ENCODE data around the gene SERBP1. TPM values are rescaled to one million over a fixed set of nuclear protein-coding genes. Genes with fewer than 3 reads are reported as not detected.

Gene SERBP1
- total RNA-seq, 6 donors from 2014 or later = 93.2 to 199 (median 138) TPM

GRCh38 chr1:67393240-67393639 lies 37.0 kb downstream of the SERBP1 start:
- Histone ChIP-seq H3K4me1 (no peaks in the 10 kb centered on the region), H3K4me3 (no peak overlapping the region), H3K27ac (no peak overlapping the region), H3K9me3 (no peaks in the 10 kb centered on the region), H3K27me3 (no peaks in the 10 kb centered on the region), H3K36me3 (no peaks in the 10 kb centered on the region)
- WGBS, 2 donors = 64 to 67% methylated on average over 10 to 12 of the region's 12 CpGs
- DNase-seq (peak; percentile 15 to 22), ATAC-seq (ENCODE audit: low FRiP score in 2 of 2) (no peak)
- TF ChIP-seq POLR2A (IDR thresholded peaks at IDR 0.05) (no peak), EP300 (IDR thresholded peaks at IDR 0.05) (no peak), CTCF (IDR thresholded peaks at IDR 0.05) (no peak), POLR2AphosphoS5 (IDR thresholded peaks at IDR 0.05) (no peak)

- 91 to 97% methylated on average over 3 of the region's 3 CpGs for WGBS, 2 donors
- H3K27me3 ChIP-seq = no peaks in the 10 kb centered on the region
- no peak overlapping the region for H3K4me3 ChIP-seq
- H3K9me3 ChIP-seq = no peaks in the 10 kb centered on the region
- no peaks in the 10 kb centered on the region for H3K36me3 ChIP-seq
- no peaks in the 10 kb centered on the region for H3K4me1 ChIP-seq
- ATAC-seq (ENCODE audit: low FRiP score in 2 of 2) (no peak), DNase-seq (no peak)
- H3K27ac ChIP-seq = no peak overlapping the region
- TF ChIP-seq CTCF (IDR thresholded peaks at IDR 0.05) = no peak
- TF ChIP-seq POLR2A (IDR thresholded peaks at IDR 0.05) = no peak
- TF ChIP-seq POLR2AphosphoS5 (IDR thresholded peaks at IDR 0.05) = no peak
- TF ChIP-seq EP300 (IDR thresholded peaks at IDR 0.05) = no peak
Observed at GRCh38 chr1:67390041-67390887, 39.9 kb downstream of the SERBP1 start.

GRCh38 chr1:67383999-67384638 lies 46.1 kb downstream of the SERBP1 start:
- H3K4me1 ChIP-seq = no peaks in the 10 kb centered on the region
- DNase-seq (no peak), ATAC-seq (ENCODE audit: low FRiP score in 2 of 2) (no peak)
- peaks cover 0 to 11% (median 7%) of the 10 kb centered on the region in 4 donors for H3K9me3 ChIP-seq
- no peak overlapping the region for H3K27ac ChIP-seq
- TF ChIP-seq EP300 (IDR thresholded peaks at IDR 0.05) = no peak
- no peaks in the 10 kb centered on the region for H3K36me3 ChIP-seq
- H3K27me3 ChIP-seq = no peaks in the 10 kb centered on the region
- 92% methylated on average over 2 of the region's 2 CpGs; no CpG with 5 or more reads in 1 of the 2 donors for WGBS, 2 donors
- no peak overlapping the region for H3K4me3 ChIP-seq

- Histone ChIP-seq H3K4me1 (no peaks in the 10 kb centered on the region), H3K27ac (no peak overlapping the region), H3K4me3 (no peak overlapping the region), H3K36me3 (no peaks in the 10 kb centered on the region), H3K9me3 (peaks cover 0 to 11% (median 7%) of the 10 kb centered on the region in 4 donors), H3K27me3 (no peaks in the 10 kb centered on the region)
- no peak for ATAC-seq (ENCODE audit: low FRiP score in 2 of 2)
- 83 to 88% methylated on average over 1 of the region's 1 CpG for WGBS, 2 donors
- TF ChIP-seq EP300 (IDR thresholded peaks at IDR 0.05) (no peak), POLR2A (IDR thresholded peaks at IDR 0.05) (no peak), POLR2AphosphoS5 (IDR thresholded peaks at IDR 0.05) (no peak), CTCF (IDR thresholded peaks at IDR 0.05) (no peak)
- DNase-seq = no peak
Observed at GRCh38 chr1:67382292-67382691, 47.9 kb downstream of the SERBP1 start.

GRCh38 chr1:67381154-67381553 lies 49.0 kb downstream of the SERBP1 start:
- no peaks in the 10 kb centered on the region for H3K4me1 ChIP-seq
- no peaks in the 10 kb centered on the region for H3K36me3 ChIP-seq
- no peak overlapping the region for H3K4me3 ChIP-seq
- ATAC-seq (ENCODE audit: low FRiP score in 2 of 2) (no peak), DNase-seq (no peak)
- H3K9me3 ChIP-seq = peaks cover 0 to 11% (median 7%) of the 10 kb centered on the region in 4 donors
- H3K27ac ChIP-seq = no peak overlapping the region
- no peaks in the 10 kb centered on the region for H3K27me3 ChIP-seq
- WGBS, 2 donors = 78 to 83% methylated on average over 4 of the region's 4 CpGs
- TF ChIP-seq POLR2AphosphoS5 (IDR thresholded peaks at IDR 0.05) (no peak), CTCF (IDR thresholded peaks at IDR 0.05) (no peak), EP300 (IDR thresholded peaks at IDR 0.05) (no peak), POLR2A (IDR thresholded peaks at IDR 0.05) (no peak)

Data from upper lobe of left lung (tissue), 6 donors.